Measurements from ENCODE around the gene DHCR7.

DHCR7 gene

DNA sequence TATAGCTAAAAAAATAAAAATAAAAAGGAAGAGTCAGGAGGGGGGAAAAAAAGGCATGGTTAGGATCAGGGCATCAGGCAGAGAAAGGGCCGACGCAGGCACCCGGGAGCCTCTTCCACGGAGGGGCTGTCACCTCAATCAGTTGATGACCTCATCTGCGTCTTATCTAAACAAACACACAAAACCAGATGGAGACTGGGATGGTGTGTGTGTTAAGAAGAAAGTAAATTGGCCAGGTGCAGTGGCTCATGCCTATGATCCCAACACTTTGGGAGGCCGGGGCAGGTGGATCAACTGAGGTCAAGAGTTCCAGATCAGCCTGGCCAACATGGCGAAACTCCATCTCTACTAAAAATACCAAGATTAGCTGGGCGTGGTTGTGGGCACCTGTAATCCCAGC is 63.6 kb downstream of the DHCR7 start:
- TF ChIP-seq, protein P1, sequence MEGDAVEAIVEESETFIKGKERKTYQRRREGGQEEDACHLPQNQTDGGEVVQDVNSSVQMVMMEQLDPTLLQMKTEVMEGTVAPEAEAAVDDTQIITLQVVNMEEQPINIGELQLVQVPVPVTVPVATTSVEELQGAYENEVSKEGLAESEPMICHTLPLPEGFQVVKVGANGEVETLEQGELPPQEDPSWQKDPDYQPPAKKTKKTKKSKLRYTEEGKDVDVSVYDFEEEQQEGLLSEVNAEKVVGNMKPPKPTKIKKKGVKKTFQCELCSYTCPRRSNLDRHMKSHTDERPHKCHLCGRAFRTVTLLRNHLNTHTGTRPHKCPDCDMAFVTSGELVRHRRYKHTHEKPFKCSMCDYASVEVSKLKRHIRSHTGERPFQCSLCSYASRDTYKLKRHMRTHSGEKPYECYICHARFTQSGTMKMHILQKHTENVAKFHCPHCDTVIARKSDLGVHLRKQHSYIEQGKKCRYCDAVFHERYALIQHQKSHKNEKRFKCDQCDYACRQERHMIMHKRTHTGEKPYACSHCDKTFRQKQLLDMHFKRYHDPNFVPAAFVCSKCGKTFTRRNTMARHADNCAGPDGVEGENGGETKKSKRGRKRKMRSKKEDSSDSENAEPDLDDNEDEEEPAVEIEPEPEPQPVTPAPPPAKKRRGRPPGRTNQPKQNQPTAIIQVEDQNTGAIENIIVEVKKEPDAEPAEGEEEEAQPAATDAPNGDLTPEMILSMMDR (IDR thresholded peaks at IDR 0.05; ENCODE audit: low read depth, low read length), result no peak
- no peak for DNase-seq (ENCODE audit: extremely low read depth, low read depth)

Measured in AG09319 (cell line).